ENCODE results near the gene GABRD.

DNA sequence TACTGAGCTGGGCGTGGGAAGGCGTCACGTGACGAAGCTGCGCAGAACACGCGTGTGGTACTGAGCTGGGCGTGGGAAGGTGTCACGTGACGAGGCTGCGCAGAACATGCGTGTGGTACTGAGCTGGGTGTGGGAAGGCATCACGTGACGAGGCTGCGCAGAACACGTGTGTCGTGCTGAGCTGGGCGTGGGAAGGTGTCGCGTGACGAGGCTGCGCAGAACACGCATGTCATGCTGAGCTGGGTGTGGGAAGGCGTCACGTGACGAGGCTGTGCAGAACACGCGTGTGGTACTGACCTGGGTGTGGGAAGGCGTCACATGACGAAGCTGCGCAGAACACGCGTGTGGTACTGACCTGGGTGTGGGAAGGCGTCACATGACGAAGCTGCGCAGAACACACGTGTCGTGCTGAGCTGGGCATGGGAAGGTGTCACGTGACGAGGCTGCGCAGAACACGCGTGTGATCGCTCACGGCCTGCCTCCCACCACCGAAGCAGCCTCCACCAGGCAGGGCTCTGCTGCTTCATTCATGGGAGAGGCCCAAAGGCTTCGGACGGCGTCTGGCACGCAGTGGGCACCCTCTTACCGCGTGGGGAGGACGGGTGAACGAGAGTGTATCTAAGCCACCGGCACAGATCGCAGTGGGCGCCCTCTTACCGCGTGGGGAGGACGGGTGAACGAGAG lies 39.5 kb upstream of the GABRD start:
- no peak for TF ChIP-seq EGR1 (IDR thresholded peaks at IDR 0.05; ENCODE audit: borderline replicate concordance in 1 of 2, low read depth in 2 of 2, low read length in 2 of 2)
- TF ChIP-seq, protein P1, sequence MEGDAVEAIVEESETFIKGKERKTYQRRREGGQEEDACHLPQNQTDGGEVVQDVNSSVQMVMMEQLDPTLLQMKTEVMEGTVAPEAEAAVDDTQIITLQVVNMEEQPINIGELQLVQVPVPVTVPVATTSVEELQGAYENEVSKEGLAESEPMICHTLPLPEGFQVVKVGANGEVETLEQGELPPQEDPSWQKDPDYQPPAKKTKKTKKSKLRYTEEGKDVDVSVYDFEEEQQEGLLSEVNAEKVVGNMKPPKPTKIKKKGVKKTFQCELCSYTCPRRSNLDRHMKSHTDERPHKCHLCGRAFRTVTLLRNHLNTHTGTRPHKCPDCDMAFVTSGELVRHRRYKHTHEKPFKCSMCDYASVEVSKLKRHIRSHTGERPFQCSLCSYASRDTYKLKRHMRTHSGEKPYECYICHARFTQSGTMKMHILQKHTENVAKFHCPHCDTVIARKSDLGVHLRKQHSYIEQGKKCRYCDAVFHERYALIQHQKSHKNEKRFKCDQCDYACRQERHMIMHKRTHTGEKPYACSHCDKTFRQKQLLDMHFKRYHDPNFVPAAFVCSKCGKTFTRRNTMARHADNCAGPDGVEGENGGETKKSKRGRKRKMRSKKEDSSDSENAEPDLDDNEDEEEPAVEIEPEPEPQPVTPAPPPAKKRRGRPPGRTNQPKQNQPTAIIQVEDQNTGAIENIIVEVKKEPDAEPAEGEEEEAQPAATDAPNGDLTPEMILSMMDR (IDR thresholded peaks at IDR 0.05 in 2 of 3, conservative IDR thresholded peaks at IDR 0.05 in 1 of 3; ENCODE audit: control insufficient read depth in 2 of 3, extremely low read depth in 1 of 3, insufficient read depth in 1 of 3, low read depth in 3 of 3, low read length in 3 of 3), result no peak

All from GM12878 (cell line).